SK-N-MC (cell line): ENCODE data around the gene ZNF865.

Experiments
- EZH2 ChIP-seq: fragments of 200-600 bp; sonication (generic); IDR thresholded peaks from one replicate; pipeline ENCODE4 v1.6.1; 2017; ENCODE audit warnings: antibody characterized with exemption
- FOXP2 ChIP-seq: optimal IDR thresholded peaks from 2 replicates; pipeline ENCODE3; 2011; ENCODE audit warnings: mild to moderate bottlenecking, moderate library complexity; ENCODE audit not compliant: insufficient read depth; ENCODE audit errors: extremely low read length, control extremely low read depth
- POLR2AphosphoS5 ChIP-seq: IDR thresholded peaks from 2 replicates; pipeline ENCODE4 v1.6.1; 2012; ENCODE audit warnings: mild to moderate bottlenecking, low read depth, low read length, borderline replicate concordance

- no peak for TF ChIP-seq EZH2
- TF ChIP-seq POLR2AphosphoS5: no peak
- TF ChIP-seq FOXP2: no peak
Observed at GRCh38 chr19:55618426-55618825, 13.0 kb downstream of the ZNF865 start.
